H9 (cell line): ENCODE data around the gene TBC1D1. TPM values are rescaled to one million over a fixed set of nuclear protein-coding genes. Genes with fewer than 3 reads are reported as not detected.

Experiments used
- DNase-seq: peaks from one replicate; pipeline ENCODE4 v3.0.0-alpha.2; 2017
- H2AFZ ChIP-seq: one replicate; pipeline ENCODE4 v1.6.1; 2013; ENCODE audit warnings: mild to moderate bottlenecking, low read length, control low read depth, moderate library complexity
- H2AK5ac ChIP-seq: 2 replicates; pipeline ENCODE4 v1.6.1; 2013; ENCODE audit warnings: low read length, control low read depth, mixed read lengths; ENCODE audit not compliant: insufficient read length
- H2BK120ac ChIP-seq: one replicate; pipeline ENCODE4 v1.6.1; 2013; ENCODE audit warnings: low read depth, mild to moderate bottlenecking, low read length, control low read depth, inconsistent platforms; ENCODE audit not compliant: poor library complexity, severe bottlenecking
- H2BK12ac ChIP-seq: 2 replicates; pipeline ENCODE4 v1.6.1; 2013; ENCODE audit warnings: low read length, control low read depth, mixed read lengths, low read depth; ENCODE audit not compliant: insufficient read length
- H2BK15ac ChIP-seq: 2 replicates; pipeline ENCODE4 v1.6.1; 2013; ENCODE audit warnings: low read depth, low read length, control low read depth
- H2BK20ac ChIP-seq: one replicate; pipeline ENCODE4 v1.6.1; 2013; ENCODE audit warnings: low read depth, mild to moderate bottlenecking, low read length, control low read depth, inconsistent platforms; ENCODE audit not compliant: poor library complexity, severe bottlenecking
- H2BK5ac ChIP-seq: 2 replicates; pipeline ENCODE4 v1.6.1; 2013; ENCODE audit warnings: low read length, control low read depth, mixed read lengths; ENCODE audit not compliant: insufficient read length
- H3K14ac ChIP-seq: 2 replicates; pipeline ENCODE4 v1.6.1; 2013; ENCODE audit warnings: low read length, control low read depth; ENCODE audit not compliant: insufficient read depth
- H3K18ac ChIP-seq: 2 replicates; pipeline ENCODE4 v1.6.1; 2013; ENCODE audit warnings: low read depth, mild to moderate bottlenecking, mixed read lengths, low read length, control low read depth; ENCODE audit not compliant: insufficient read length
- H3K23ac ChIP-seq: 2 replicates; pipeline ENCODE4 v1.6.1; 2013; ENCODE audit warnings: low read length, control low read depth, mixed read lengths, low read depth; ENCODE audit not compliant: insufficient read length
- H3K23me2 ChIP-seq: 2 replicates; pipeline ENCODE4 v1.6.1; 2013; ENCODE audit warnings: low read depth, mild to moderate bottlenecking, mixed read lengths, low read length, control low read depth; ENCODE audit not compliant: insufficient read length, poor library complexity, severe bottlenecking
- H3K27ac ChIP-seq: 2 replicates; pipeline ENCODE4 v1.5.1; 2013; ENCODE audit warnings: low read length, control low read depth, mixed read lengths, low read depth; ENCODE audit not compliant: insufficient read length
- H3K27me3 ChIP-seq: 2 replicates; pipeline ENCODE4 v1.6.1; 2013; ENCODE audit warnings: low read length, control low read depth, inconsistent platforms; ENCODE audit not compliant: insufficient read depth
- H3K4ac ChIP-seq: 2 replicates; pipeline ENCODE4 v1.6.1; 2013; ENCODE audit warnings: low read depth, mild to moderate bottlenecking, control low read depth, inconsistent platforms, low read length, moderate library complexity
- H3K4me1 ChIP-seq: 2 replicates; pipeline ENCODE4 v1.6.1; 2013; ENCODE audit warnings: low read length, control low read depth, inconsistent platforms; ENCODE audit not compliant: insufficient read depth
- H3K4me2 ChIP-seq: 2 replicates; pipeline ENCODE4 v1.6.1; 2013; ENCODE audit warnings: low read length, control low read depth, mixed read lengths; ENCODE audit not compliant: insufficient read length, insufficient read depth
- H3K56ac ChIP-seq: 2 replicates; pipeline ENCODE4 v1.6.1; 2013; ENCODE audit warnings: low read depth, mild to moderate bottlenecking, mixed read lengths, low read length, control low read depth; ENCODE audit not compliant: insufficient read length
- H3K79me1 ChIP-seq: 2 replicates; pipeline ENCODE4 v1.6.1; 2013; ENCODE audit warnings: low read depth, mild to moderate bottlenecking, moderate library complexity, low read length, control low read depth, inconsistent platforms; ENCODE audit not compliant: insufficient read depth, poor library complexity, severe bottlenecking
- H3K79me2 ChIP-seq: 2 replicates; pipeline ENCODE4 v1.6.1; 2013; ENCODE audit warnings: low read length, control low read depth, inconsistent platforms; ENCODE audit not compliant: insufficient read depth
- H3K9ac ChIP-seq: 2 replicates; pipeline ENCODE4 v1.6.1; 2013; ENCODE audit warnings: low read length, control low read depth, mixed read lengths; ENCODE audit not compliant: insufficient read length; ENCODE audit errors: extremely low read depth
- H3K9me3 ChIP-seq: one replicate; pipeline ENCODE4 v1.6.1; 2013; ENCODE audit warnings: low read depth, low read length, inconsistent platforms; ENCODE audit not compliant: control insufficient read depth
- H3T11ph ChIP-seq: one replicate; pipeline ENCODE4 v1.6.1; 2013; ENCODE audit warnings: mild to moderate bottlenecking, low read length, control low read depth, inconsistent platforms
- H4K20me1 ChIP-seq: one replicate; pipeline ENCODE4 v1.6.1; 2013; ENCODE audit not compliant: control insufficient read depth, insufficient read length, insufficient read depth
- H4K5ac ChIP-seq: 2 replicates; pipeline ENCODE4 v1.6.1; 2013; ENCODE audit warnings: low read depth, mild to moderate bottlenecking, mixed read lengths, low read length, control low read depth; ENCODE audit not compliant: insufficient read length
- H4K8ac ChIP-seq: replicated peaks from 2 replicates; pipeline ENCODE4 v1.6.1; 2013; ENCODE audit warnings: low read length, control low read depth, mixed read lengths, low read depth; ENCODE audit not compliant: insufficient read length
- H4K91ac ChIP-seq: 2 replicates; pipeline ENCODE4 v1.6.1; 2013; ENCODE audit warnings: low read depth, mild to moderate bottlenecking, moderate library complexity, mixed read lengths, low read length, control low read depth; ENCODE audit not compliant: insufficient read length
- H3K27ac Mint-ChIP-seq, 3 experiments: 2 replicates in 2 of 3; 3 replicates in 1 of 3; pipeline ENCODE4 v1.8.0; 2020 to 2021; ENCODE audit warnings: mixed read lengths in 3 of 3, mild to moderate bottlenecking in 1 of 3, moderate library complexity in 1 of 3
- H3K27me3 Mint-ChIP-seq: 2 replicates; pipeline ENCODE4 v1.8.0; 2021; ENCODE audit warnings: low read depth, mild to moderate bottlenecking, moderate library complexity, mixed read lengths
- H3K36me3 Mint-ChIP-seq, 3 experiments: 2 replicates in 2 of 3; 3 replicates in 1 of 3; pipeline ENCODE4 v1.8.0; 2020 to 2021; ENCODE audit warnings: low read depth in 3 of 3, mixed read lengths in 3 of 3; ENCODE audit not compliant: insufficient read depth in 1 of 3
- H3K4me1 Mint-ChIP-seq, 2 experiments: 2 replicates each; pipeline ENCODE4 v1.8.0; 2020; ENCODE audit warnings: mixed read lengths in 2 of 2
- H3K4me3 Mint-ChIP-seq, 2 experiments: 2 replicates in 1 of 2; 3 replicates in 1 of 2; pipeline ENCODE4 v1.8.0; 2020 to 2021; ENCODE audit warnings: mild to moderate bottlenecking in 2 of 2, mixed read lengths in 2 of 2, moderate library complexity in 1 of 2
- H3K9me3 Mint-ChIP-seq, 2 experiments: 2 replicates in 1 of 2; 3 replicates in 1 of 2; pipeline ENCODE4 v1.8.0; 2020; ENCODE audit warnings: mild to moderate bottlenecking in 2 of 2, mixed read lengths in 2 of 2, moderate library complexity in 1 of 2
- WGBS: extraction: QIAGEN DNeasy Blood & Tissue Kit; methylation state at CpG from one replicate; pipeline ENCODE4 v1.1.7; 2013; ENCODE audit warnings: missing lambda C conversion rate, low lambda C conversion rate, mixed read lengths; ENCODE audit not compliant: insufficient read length; ENCODE audit errors: extremely low coverage; 5-methylcytosine and 5-hydroxymethylcytosine counted together
- total RNA-seq: library from RNA; stranded (reverse); gene quantifications from 2 replicates; pipeline ENCODE4 v1.2.1, GENCODE V29; 2021
- TF ChIP-seq, protein P1 (sequence below): fragments of 200-600 bp; sonication (generic); conservative IDR thresholded peaks from 3 replicates; pipeline ENCODE4 v1.8.0; 2021; ENCODE audit warnings: antibody characterized with exemption, mild to moderate bottlenecking

The TBC1D1 gene
- total RNA-seq, 1 experiment from 2014 or later: 109 TPM

DNA sequence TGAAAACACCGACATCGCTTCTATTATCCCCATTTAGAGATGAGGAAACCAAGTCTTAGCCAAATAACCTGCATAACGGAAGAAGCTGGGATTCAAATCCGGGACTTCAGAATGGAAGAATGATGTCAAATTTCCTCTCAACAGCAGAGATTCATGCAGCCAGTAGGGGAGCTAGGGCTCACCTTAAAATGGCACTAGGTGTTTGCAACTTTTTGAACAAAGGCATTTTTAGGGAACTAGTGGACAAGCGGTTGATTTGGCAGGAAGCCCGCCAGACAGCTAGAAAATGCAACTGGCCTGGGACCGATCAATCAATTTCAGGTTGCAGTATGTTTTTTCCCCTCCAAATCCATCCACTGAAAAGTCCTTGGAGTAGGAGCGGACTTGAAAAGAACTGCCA, 293.5 kb downstream of the TBC1D1 start:
- Histone ChIP-seq H3K56ac (no peak overlapping the region), H3K79me1 (no peaks in the 10 kb centered on the region), H2BK5ac (no peak overlapping the region), H3K14ac (no peak overlapping the region), H3K23me2 (no peaks in the 10 kb centered on the region), H3K9ac (no peak overlapping the region), H4K5ac (no peak overlapping the region), H3K27ac (no peak overlapping the region), H3K4me2 (no peak overlapping the region), H3T11ph (no peak overlapping the region), H3K4me1 (no peaks in the 10 kb centered on the region), H3K9me3 (peaks cover 5% of the 10 kb centered on the region), H2BK20ac (no peak overlapping the region), H2AFZ (no peak overlapping the region), H3K18ac (no peak overlapping the region), H4K8ac (no peak overlapping the region), H2BK15ac (no peak overlapping the region), H4K20me1 (no peaks in the 10 kb centered on the region), H3K79me2 (no peaks in the 10 kb centered on the region), H2BK120ac (no peak overlapping the region), H3K23ac (no peak overlapping the region), H4K91ac (no peak overlapping the region), H3K27me3 (no peaks in the 10 kb centered on the region), H2BK12ac (no peak overlapping the region), H2AK5ac (no peak overlapping the region), H3K4ac (no peak overlapping the region)
- Mint-ChIP-seq H3K36me3 (peaks cover 11 to 22% (median 14%) of the 10 kb centered on the region in 3 experiments; a peak in 5 of 7 replicates), H3K4me3 (no peak overlapping the region), H3K27ac (no peak overlapping the region), H3K27me3 (no peaks in the 10 kb centered on the region), H3K4me1 (peaks cover 9 to 10% of the 10 kb centered on the region in 2 experiments), H3K9me3 (peaks cover 21 to 31% of the 10 kb centered on the region in 2 experiments)
- TF ChIP-seq, protein P1, sequence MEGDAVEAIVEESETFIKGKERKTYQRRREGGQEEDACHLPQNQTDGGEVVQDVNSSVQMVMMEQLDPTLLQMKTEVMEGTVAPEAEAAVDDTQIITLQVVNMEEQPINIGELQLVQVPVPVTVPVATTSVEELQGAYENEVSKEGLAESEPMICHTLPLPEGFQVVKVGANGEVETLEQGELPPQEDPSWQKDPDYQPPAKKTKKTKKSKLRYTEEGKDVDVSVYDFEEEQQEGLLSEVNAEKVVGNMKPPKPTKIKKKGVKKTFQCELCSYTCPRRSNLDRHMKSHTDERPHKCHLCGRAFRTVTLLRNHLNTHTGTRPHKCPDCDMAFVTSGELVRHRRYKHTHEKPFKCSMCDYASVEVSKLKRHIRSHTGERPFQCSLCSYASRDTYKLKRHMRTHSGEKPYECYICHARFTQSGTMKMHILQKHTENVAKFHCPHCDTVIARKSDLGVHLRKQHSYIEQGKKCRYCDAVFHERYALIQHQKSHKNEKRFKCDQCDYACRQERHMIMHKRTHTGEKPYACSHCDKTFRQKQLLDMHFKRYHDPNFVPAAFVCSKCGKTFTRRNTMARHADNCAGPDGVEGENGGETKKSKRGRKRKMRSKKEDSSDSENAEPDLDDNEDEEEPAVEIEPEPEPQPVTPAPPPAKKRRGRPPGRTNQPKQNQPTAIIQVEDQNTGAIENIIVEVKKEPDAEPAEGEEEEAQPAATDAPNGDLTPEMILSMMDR: peak; percentile 45; the same call in 2 of the 3 replicates
- no CpG with 5 or more reads among the region's 8 CpGs for WGBS
- DNase-seq: no peak
